Measurements from ENCODE around the gene GUCY1A2. TPM values are rescaled to one million over a fixed set of nuclear protein-coding genes. Genes with fewer than 3 reads are reported as not detected.

Gene GUCY1A2
- polyA plus RNA-seq, 1 donor (not counting 4 experiments of a cell fraction or from before 2014, with no cell fraction given), result not detected

DNA sequence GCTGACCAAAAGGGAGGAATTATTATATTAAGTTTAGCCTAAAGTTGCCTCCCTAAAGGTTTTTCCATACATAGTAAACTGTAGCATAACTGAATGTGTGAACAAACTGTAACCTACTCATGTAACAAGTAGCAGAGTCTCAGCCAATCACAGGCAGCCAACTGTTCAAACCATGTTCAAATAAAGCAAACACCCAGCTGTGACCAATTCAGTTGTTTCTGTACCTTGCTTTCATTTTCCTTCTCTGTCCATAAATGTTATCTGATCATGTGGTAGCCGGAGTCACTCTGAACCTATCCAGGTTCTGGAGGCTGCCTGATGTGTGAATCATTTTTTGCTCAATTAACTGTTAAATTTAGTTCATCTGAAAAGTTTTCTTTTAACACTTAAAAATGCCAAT lies 373.5 kb downstream of the GUCY1A2 start:
- TF ChIP-seq EZH2 (IDR thresholded peaks at IDR 0.05; ENCODE audit: low read length), result no peak
- TF ChIP-seq, protein P1, sequence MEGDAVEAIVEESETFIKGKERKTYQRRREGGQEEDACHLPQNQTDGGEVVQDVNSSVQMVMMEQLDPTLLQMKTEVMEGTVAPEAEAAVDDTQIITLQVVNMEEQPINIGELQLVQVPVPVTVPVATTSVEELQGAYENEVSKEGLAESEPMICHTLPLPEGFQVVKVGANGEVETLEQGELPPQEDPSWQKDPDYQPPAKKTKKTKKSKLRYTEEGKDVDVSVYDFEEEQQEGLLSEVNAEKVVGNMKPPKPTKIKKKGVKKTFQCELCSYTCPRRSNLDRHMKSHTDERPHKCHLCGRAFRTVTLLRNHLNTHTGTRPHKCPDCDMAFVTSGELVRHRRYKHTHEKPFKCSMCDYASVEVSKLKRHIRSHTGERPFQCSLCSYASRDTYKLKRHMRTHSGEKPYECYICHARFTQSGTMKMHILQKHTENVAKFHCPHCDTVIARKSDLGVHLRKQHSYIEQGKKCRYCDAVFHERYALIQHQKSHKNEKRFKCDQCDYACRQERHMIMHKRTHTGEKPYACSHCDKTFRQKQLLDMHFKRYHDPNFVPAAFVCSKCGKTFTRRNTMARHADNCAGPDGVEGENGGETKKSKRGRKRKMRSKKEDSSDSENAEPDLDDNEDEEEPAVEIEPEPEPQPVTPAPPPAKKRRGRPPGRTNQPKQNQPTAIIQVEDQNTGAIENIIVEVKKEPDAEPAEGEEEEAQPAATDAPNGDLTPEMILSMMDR (optimal IDR thresholded peaks at IDR 0.05 in 1 of 3, IDR thresholded peaks at IDR 0.05 in 1 of 3, conservative IDR thresholded peaks at IDR 0.05 in 1 of 3; ENCODE audit: extremely low read depth in 1 of 3, insufficient read depth in 2 of 3, low read length in 3 of 3), result no peak
- dilution Hi-C loops (cut with MboI; ENCODE audit: extremely low pct_ligation_motif_present, low sequenced_read_pairs), result no loop called here
- H3K27me3 ChIP-seq (ENCODE audit: control insufficient read depth, extremely low read depth, insufficient read depth, low read length), result no peaks in the 10 kb centered on the region
- FAIRE-seq, result peak; percentile 62
- no peaks in the 10 kb centered on the region for H3K79me2 ChIP-seq (ENCODE audit: control insufficient read depth, insufficient read depth, low read length)
- H3K4me3 ChIP-seq (ENCODE audit: control insufficient read depth in 2 of 3, extremely low read depth in 1 of 3, insufficient read depth in 2 of 3, low read depth in 1 of 3, low read length in 3 of 3), result no peak overlapping the region
- no peak overlapping the region for H3K9ac ChIP-seq (ENCODE audit: control insufficient read depth, extremely low read depth, insufficient read depth, low read length)
- H4K20me1 ChIP-seq (ENCODE audit: control insufficient read depth, extremely low read depth, insufficient read depth, low read length), result no peaks in the 10 kb centered on the region
- H3K27ac ChIP-seq (ENCODE audit: control insufficient read depth, insufficient read depth, low read length), result no peak overlapping the region
- no peak overlapping the region for H2AFZ ChIP-seq (ENCODE audit: control insufficient read depth, low read length)
- no peaks in the 10 kb centered on the region for H3K9me1 ChIP-seq (ENCODE audit: control insufficient read depth, extremely low read depth, insufficient read depth, low read length)
- DNase-seq (ENCODE audit: low read depth, low spot score), result no peak
- H3K36me3 ChIP-seq (ENCODE audit: control insufficient read depth in 2 of 2, extremely low read depth in 1 of 2, insufficient read depth in 2 of 2, low read length in 2 of 2), result no peaks in the 10 kb centered on the region
- no peaks in the 10 kb centered on the region for H3K4me1 ChIP-seq (ENCODE audit: control insufficient read depth, extremely low read depth, insufficient read depth, low read length)
- no peak overlapping the region for H3K4me2 ChIP-seq (ENCODE audit: control insufficient read depth, extremely low read depth, insufficient read depth, low read depth, low read length)
- H3K9me3 ChIP-seq (ENCODE audit: control insufficient read depth, low read depth, low read length), result no peaks in the 10 kb centered on the region

DNA sequence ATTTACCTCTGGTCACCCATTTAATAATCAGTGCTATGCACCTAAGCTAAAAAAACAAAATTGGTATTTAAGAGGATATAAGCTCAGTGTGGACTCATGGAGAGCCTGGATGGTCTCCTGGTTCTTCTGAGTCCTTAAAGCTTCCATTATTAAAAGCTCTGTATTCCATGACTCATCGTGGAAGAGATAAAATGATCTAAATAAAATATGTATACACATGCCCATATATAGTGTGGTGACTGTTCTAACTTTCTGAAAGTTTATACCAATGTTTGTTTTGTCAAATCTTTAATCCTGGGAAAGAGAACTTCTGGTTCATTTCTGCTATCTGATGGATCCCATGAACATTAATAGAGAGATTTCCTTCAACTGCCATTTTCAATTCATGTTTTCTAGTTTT lies 375.9 kb downstream of the GUCY1A2 start:
- TF ChIP-seq, protein P1 (optimal IDR thresholded peaks at IDR 0.05 in 1 of 3, IDR thresholded peaks at IDR 0.05 in 1 of 3, conservative IDR thresholded peaks at IDR 0.05 in 1 of 3; ENCODE audit: extremely low read depth in 1 of 3, insufficient read depth in 2 of 3, low read length in 3 of 3), result no peak
- no peak for TF ChIP-seq EZH2 (IDR thresholded peaks at IDR 0.05; ENCODE audit: low read length)
- no peaks in the 10 kb centered on the region for H3K4me1 ChIP-seq (ENCODE audit: control insufficient read depth, extremely low read depth, insufficient read depth, low read length)
- H3K9me3 ChIP-seq (ENCODE audit: control insufficient read depth, low read depth, low read length), result no peaks in the 10 kb centered on the region
- H3K9me1 ChIP-seq (ENCODE audit: control insufficient read depth, extremely low read depth, insufficient read depth, low read length), result no peaks in the 10 kb centered on the region
- no peaks in the 10 kb centered on the region for H3K27me3 ChIP-seq (ENCODE audit: control insufficient read depth, extremely low read depth, insufficient read depth, low read length)
- no peak overlapping the region for H3K4me2 ChIP-seq (ENCODE audit: control insufficient read depth, extremely low read depth, insufficient read depth, low read depth, low read length)
- no peak overlapping the region for H3K27ac ChIP-seq (ENCODE audit: control insufficient read depth, insufficient read depth, low read length)
- FAIRE-seq (no peak), DNase-seq (ENCODE audit: low read depth, low spot score) (no peak)
- no peaks in the 10 kb centered on the region for H3K79me2 ChIP-seq (ENCODE audit: control insufficient read depth, insufficient read depth, low read length)
- dilution Hi-C loops (cut with MboI; ENCODE audit: extremely low pct_ligation_motif_present, low sequenced_read_pairs), result no loop called here
- H3K9ac ChIP-seq (ENCODE audit: control insufficient read depth, extremely low read depth, insufficient read depth, low read length), result no peak overlapping the region
- no peak overlapping the region for H3K4me3 ChIP-seq (ENCODE audit: control insufficient read depth in 2 of 3, extremely low read depth in 1 of 3, insufficient read depth in 2 of 3, low read depth in 1 of 3, low read length in 3 of 3)
- H3K36me3 ChIP-seq (ENCODE audit: control insufficient read depth in 2 of 2, extremely low read depth in 1 of 2, insufficient read depth in 2 of 2, low read length in 2 of 2), result no peaks in the 10 kb centered on the region
- no peak overlapping the region for H2AFZ ChIP-seq (ENCODE audit: control insufficient read depth, low read length)
- no peaks in the 10 kb centered on the region for H4K20me1 ChIP-seq (ENCODE audit: control insufficient read depth, extremely low read depth, insufficient read depth, low read length)

Measured in keratinocyte (primary cell).